HFFc6 (cell line): Measurements from ENCODE around the gene CHAF1A. TPM values are rescaled to one million over a fixed set of nuclear protein-coding genes. Genes with fewer than 3 reads are reported as not detected.

Experiments used
- DNase-seq: peaks from one replicate; pipeline ENCODE4 v3.0.0-alpha.2; 2018
- H3K27ac Mint-ChIP-seq: 2 replicates; pipeline ENCODE4 v1.8.0; 2020; ENCODE audit warnings: mild to moderate bottlenecking, mixed read lengths
- H3K27me3 Mint-ChIP-seq: 2 replicates; pipeline ENCODE4 v1.8.0; 2021; ENCODE audit warnings: mild to moderate bottlenecking, moderate library complexity, mixed read lengths; ENCODE audit not compliant: insufficient read depth
- H3K36me3 Mint-ChIP-seq: 2 replicates; pipeline ENCODE4 v1.8.0; 2021; ENCODE audit warnings: low read depth, mixed read lengths
- H3K4me1 Mint-ChIP-seq: 2 replicates; pipeline ENCODE4 v1.8.0; 2020; ENCODE audit warnings: low read depth, mixed read lengths
- H3K4me3 Mint-ChIP-seq: 2 replicates; pipeline ENCODE4 v1.8.0; 2020; ENCODE audit warnings: mild to moderate bottlenecking, moderate library complexity, mixed read lengths
- H3K9me3 Mint-ChIP-seq: 2 replicates; pipeline ENCODE4 v1.8.0; 2020; ENCODE audit warnings: mild to moderate bottlenecking, mixed read lengths
- CTCF ChIP-seq: fragments of 200-600 bp; sonication (generic); IDR thresholded peaks from 2 replicates; pipeline ENCODE4 v1.5.0; 2021; ENCODE audit warnings: antibody characterized with exemption, mild to moderate bottlenecking
- total RNA-seq, 6 experiments: library from RNA; stranded (reverse); fragmentation: NEBNext Ultra II Directional; extraction: Animal tissue kit (Norgen Biotek cat#: 25700); gene quantifications; 2 replicates in 1 of 6; 3 replicates in 5 of 6; pipeline ENCODE4 v1.2.3, GENCODE V29; 2021

CHAF1A gene
- total RNA-seq, 6 experiments from 2014 or later: 18.3 to 26.3 (median 24.4) TPM

DNA sequence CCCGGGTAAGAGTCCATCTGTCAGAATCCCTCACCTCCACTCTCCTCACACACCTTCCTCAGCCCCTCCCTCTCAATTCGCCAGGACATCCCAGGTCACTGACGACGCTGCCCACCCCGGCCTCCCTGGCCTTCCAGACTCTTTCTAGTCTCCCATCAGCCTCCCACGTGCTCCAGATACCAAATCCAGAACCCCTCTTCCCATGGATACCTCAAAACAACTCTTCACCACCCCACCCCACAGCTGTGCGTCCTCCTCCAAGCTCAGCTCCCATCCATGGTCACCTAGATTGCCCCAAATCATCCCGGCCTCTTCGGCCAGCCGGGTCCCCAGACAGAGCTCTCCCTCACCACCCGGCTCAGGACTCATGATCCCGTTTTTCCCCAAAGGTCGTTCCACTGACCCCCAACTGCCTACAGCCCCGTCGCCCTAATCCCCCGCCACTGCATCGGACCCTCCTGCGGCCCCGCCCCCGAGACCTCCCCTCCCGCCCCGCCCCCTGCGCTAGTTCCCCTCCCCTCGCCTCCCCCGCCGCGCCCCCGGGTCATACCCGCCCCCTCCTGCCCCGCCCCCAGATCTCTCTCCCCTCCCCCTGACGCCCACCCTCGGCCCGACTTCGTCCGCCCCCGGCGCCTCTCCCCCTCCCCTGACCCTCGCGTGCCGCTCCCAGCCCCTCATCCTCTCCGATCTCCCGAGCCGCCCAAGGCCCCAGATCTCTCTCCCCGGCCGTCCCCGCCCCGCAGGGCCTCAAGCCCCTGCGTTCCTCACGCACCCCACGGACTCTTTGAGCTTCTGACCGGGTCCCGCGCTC lies 54.6 kb downstream of the CHAF1A start:
- H3K9me3 Mint-ChIP-seq: no peaks in the 10 kb centered on the region

GRCh38 chr19:4457654-4458395 lies 55.4 kb downstream of the CHAF1A start, which contains the start of gene UBXN6:
Gene UBXN6, minus strand, starts transcription at chr19:4457794. Its CDS starts 97 bp downstream, at chr19:4457697.
- H3K27me3 Mint-ChIP-seq: peaks cover 6% of the 10 kb centered on the region
- peaks cover 24% of the 10 kb centered on the region for H3K4me1 Mint-ChIP-seq
- TF ChIP-seq CTCF: no peak
- no peaks in the 10 kb centered on the region for H3K36me3 Mint-ChIP-seq
- peak within 1 kb of the TSS; percentile 99 for H3K27ac Mint-ChIP-seq
- peak; percentile 100 for DNase-seq
- H3K9me3 Mint-ChIP-seq: no peaks in the 10 kb centered on the region
- peak within 1 kb of the TSS; percentile 99 for H3K4me3 Mint-ChIP-seq

More for the DNA sequence above, 54.6 kb downstream of the CHAF1A start:
- H3K36me3 Mint-ChIP-seq: no peaks in the 10 kb centered on the region
- H3K4me1 Mint-ChIP-seq: peaks cover 24% of the 10 kb centered on the region
- peak overlapping the region; percentile 99 for H3K27ac Mint-ChIP-seq
- peak overlapping the region; percentile 99 for H3K4me3 Mint-ChIP-seq
- H3K27me3 Mint-ChIP-seq: peaks cover 6% of the 10 kb centered on the region
- peak; percentile 37 for DNase-seq
- TF ChIP-seq CTCF: no peak

- no peak for DNase-seq
- no peaks in the 10 kb centered on the region for H3K27me3 Mint-ChIP-seq
- H3K36me3 Mint-ChIP-seq: no peaks in the 10 kb centered on the region
- no peak for TF ChIP-seq CTCF
- no peak overlapping the region for H3K4me3 Mint-ChIP-seq
- H3K4me1 Mint-ChIP-seq: 0 out of 2 replicates have a peak, but pooled peaks cover under 1% of the 10 kb centered on the region
- no peaks in the 10 kb centered on the region for H3K9me3 Mint-ChIP-seq
- H3K27ac Mint-ChIP-seq: no peak overlapping the region
Observed at GRCh38 chr19:4464815-4465581, 62.6 kb downstream of the CHAF1A start.

- TF ChIP-seq CTCF: no peak
- Mint-ChIP-seq H3K36me3 (no peaks in the 10 kb centered on the region), H3K9me3 (no peaks in the 10 kb centered on the region), H3K27me3 (no peaks in the 10 kb centered on the region), H3K4me3 (no peak overlapping the region), H3K4me1 (peaks cover 6% of the 10 kb centered on the region; the same call in 1 of the 2 replicates), H3K27ac (no peak overlapping the region)
- DNase-seq: no peak
Observed at GRCh38 chr19:4467835-4468234, 65.4 kb downstream of the CHAF1A start.
